SH-SY5Y (cell line): ENCODE measurements around the gene HTRA3.

Source experiments
- GATA2 ChIP-seq: IDR thresholded peaks from 2 replicates; pipeline ENCODE4 v1.6.1; 2011; ENCODE audit warnings: mild to moderate bottlenecking, low read depth, low read length
- GATA3 ChIP-seq: IDR thresholded peaks from 2 replicates; pipeline ENCODE4 v1.6.1; 2011; ENCODE audit warnings: low read depth, mild to moderate bottlenecking, low read length, moderate library complexity

HTRA3 gene

DNA sequence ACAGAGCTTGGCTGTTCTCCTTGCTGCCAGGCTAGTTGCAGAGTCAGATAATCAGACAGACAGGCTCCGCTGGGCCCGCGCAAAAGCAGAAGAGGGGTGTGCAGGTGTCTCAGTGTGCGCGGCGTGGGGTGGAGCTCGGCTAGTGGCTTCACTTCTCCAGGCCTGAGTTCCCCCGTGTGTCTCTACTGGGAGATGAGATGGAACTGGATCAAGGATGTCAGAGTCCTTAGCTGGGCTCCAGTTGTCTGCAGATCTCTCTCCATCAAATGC lies 21.1 kb downstream of the HTRA3 start:
- TF ChIP-seq GATA2 (no peak), GATA3 (no peak)

DNA sequence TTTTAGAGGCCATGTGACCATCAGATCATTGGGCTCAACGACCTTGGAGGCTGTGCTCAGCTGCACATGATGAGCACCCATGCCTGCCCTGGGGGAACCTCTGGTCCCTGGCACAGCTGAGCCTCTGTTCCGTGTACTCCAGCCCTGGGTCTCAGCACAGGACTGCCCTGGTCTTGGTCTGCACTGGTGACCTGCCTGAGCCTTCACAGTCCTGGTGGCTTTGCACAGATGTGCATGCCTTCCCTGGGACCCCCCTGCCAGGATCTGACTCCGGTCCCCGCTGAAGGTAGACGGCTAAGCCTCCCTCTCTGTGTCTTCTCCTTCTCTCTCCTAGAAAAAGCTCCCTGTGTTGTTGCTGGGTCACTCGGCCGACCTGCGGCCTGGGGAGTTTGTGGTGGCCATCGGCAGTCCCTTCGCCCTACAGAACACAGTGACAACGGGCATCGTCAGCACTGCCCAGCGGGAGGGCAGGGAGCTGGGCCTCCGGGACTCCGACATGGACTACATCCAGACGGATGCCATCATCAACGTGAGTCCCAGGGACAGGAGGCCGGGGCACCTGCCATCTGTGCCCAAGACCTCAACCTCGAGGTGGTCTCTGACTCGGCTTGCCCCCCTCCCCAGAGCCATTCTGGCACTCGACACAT lies 21.6 kb downstream of the HTRA3 start:
- TF ChIP-seq GATA3 (no peak), GATA2 (no peak)

DNA sequence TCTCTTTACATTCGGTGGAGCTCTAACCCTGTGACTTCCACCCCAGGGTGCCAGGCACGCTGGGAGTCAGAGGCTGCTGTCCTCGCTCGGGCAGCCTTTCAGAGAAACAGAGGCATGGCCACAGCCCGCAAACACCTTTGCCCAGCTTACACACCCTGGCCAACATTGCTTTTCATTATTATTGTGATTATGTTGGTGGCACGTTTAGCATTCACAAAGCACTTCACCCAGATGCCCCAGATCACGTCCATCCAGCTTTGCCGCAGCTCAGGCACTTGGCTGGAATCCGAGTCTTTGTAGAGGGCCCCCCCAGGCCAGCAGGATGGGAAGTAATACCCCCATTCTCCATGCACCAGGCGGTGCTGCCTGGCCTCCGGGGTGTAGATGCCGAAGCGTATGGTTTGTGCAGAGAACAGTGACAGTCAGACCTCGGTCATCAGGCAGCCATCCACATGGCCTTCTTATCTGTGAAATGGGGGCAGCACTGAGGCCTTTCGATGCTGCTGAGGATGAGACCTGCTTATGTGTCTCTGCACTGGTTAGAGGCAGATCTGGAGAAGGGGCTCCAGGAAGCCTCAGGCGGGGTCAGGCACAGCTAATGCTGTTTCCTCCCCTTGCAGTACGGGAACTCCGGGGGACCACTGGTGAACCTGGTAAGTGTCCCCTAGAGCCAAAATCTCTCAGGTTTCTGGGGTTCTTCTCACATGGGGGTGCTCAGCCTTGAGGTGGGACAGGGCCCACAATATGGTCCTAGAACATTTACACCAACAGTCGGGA lies 22.3 kb downstream of the HTRA3 start:
- TF ChIP-seq GATA2, result no peak
- TF ChIP-seq GATA3, result no peak

DNA sequence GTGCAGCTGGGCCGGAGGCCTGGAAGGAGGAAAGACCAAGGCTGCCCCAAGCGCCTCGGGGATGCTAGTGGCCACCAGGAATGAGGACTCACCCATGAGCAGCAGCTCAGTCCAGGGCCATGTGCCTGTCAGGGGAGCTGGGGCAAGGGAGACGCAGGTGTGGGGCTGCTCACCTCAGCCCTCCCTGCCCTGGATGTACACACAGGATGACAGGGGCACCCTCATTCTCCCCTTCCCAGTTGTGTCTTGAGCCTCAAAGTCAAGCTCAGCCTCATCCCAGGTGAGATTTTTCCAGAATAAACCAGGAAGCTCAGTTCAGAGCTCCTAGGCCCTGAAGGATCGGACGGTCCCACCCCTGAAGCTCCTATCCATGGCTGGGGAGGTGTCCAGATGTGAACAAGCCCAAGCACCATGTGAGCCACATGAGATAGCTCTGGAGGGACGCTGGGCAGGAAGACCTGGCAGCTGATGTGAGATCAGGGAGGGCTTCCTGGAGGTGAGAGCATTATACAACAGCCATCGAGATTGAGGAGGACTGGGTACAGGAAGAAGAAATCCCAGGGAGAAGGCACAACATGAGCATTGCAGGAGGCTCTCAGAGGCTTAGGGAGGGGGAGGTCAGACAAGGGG lies 23.0 kb downstream of the HTRA3 start:
- TF ChIP-seq GATA3, result no peak
- no peak for TF ChIP-seq GATA2

DNA sequence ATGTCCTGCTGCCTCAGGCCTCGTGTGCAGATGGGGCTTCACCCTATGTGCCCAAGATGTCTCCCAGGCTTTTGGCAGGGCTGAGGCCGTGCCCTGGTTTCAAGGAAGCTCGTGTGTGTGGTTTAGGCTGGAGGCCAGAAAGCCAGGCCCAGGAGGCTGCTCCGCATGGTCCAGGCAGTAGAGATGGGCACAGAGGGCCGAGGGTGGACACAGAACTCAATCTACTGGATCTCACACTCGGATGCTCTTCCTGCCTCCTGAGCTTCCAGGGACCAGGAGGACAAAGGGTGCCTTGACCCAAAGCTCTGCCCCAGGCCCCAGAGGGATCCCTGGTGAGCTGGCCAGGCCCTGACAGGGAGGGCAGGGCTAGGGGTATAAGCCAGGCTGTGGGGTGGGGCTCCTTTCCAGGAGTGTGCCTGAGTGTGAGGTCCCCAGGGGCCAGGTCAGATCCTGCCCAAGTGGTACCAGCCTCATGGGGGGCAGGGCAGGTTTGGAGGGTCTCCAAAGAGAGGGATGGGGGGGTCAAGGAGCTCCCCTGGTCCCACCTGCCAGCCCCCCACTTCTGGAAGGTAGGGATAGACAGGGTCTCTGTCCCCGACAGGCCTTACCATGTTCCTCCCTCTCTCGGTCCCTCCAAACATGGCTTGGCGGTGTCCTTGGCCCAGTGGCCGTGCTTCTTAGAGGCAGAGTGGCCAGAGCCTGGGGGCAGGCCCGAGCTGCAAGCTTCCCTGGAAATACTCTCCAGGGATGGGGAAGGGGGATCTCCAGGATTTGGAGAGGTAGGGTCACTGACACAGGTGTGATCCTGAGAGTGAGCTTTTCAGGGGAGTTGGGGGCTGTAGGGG lies 23.8 kb downstream of the HTRA3 start:
- TF ChIP-seq GATA2, result no peak
- TF ChIP-seq GATA3, result no peak

DNA sequence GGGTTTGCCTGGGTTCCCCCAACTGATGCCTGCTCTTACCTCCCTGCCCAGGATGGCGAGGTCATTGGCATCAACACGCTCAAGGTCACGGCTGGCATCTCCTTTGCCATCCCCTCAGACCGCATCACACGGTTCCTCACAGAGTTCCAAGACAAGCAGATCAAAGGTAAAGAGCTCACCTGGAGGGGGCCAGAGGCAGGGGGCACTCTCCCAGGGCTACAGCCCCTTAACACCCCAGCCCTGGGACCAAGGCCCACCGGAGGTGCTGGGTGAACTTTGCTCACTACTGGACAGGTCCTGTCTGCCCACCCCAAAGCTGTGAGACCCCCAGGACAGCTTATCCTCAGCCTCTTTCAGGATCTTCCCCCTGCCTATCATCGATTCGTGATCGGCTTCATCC lies 24.5 kb downstream of the HTRA3 start:
- no peak for TF ChIP-seq GATA3
- TF ChIP-seq GATA2, result no peak

DNA sequence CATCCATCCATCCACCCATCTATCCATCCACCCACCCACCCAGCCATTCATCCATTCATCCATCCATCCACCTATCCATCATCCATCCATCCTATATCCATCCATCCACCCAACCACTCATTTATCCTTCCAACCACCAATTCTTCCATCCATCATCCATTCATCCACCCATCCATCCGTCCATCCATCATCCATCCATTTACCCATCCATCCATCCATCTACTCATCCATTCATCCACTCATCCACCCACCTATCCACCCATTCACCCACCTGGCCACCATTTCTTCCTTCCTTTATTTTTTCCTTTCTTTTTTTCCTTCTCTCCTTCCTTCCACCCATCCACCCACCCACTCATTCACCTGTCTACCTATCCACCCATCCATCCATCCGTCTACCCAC lies 25.2 kb downstream of the HTRA3 start:
- no peak for TF ChIP-seq GATA2
- no peak for TF ChIP-seq GATA3

DNA sequence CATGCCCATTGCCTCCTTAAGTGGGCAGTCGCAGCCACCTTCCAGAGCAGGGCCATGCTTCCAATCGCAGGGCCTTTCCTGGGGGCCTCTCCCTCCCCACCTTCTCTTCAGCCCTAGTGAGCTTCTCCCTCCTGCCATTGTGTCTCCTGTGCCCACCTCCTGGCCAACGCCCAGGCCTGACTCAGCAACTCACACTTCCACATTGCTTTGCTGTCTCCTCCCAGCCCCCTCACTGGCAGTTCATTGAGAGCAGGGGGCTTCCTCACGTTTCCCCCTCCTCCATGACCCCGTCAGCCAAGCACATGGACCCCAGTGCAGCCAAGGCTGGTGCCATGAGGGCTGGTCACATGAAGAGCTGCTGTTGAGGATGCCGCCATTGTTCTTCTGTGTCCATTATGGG lies 25.9 kb downstream of the HTRA3 start:
- TF ChIP-seq GATA3 (no peak), GATA2 (no peak)

DNA sequence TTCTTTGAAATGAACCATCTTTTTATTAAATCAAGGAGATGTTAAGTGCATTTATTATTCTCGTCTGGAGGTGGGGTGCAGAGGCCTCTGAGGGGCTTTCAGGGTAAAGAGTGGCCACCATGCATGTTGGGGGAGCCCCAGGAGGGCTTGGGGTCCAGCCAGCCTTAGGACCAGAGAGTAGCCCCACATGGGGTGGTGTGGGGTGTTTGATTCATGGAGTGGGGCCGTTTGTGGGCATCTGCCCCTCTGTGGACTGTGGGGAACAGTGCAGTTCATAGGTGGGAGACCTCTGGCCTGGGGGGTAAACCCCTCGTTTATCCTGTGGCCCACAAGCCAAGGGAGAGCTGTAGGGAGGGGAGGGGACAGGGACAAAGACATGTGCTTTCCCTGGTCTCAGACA lies 26.9 kb downstream of the HTRA3 start:
- TF ChIP-seq GATA2 (no peak), GATA3 (no peak)

DNA sequence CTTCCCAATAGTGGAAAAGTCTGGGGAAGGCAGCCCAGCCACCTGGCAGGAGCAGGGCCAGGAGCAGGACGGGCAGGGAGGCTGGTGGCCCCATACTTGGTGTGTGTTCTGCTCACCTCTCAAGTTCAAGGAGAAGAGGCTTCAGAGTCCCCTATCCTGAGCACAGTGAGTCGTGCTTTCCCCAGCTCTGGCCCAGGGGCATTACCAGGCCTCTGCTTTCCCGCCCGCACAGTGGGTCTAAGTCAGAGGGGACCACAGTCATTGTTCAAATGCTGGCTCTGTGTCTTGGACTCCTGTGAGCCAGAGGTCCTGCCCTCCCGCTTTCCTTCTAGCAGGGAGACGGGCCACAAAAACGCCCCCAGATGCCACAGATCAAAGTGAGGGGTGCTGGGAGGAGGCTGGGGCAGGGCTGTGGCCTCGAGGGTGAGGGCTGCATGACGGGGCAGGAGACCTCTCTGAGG lies 27.6 kb downstream of the HTRA3 start:
- TF ChIP-seq GATA3 (no peak), GATA2 (no peak)

DNA sequence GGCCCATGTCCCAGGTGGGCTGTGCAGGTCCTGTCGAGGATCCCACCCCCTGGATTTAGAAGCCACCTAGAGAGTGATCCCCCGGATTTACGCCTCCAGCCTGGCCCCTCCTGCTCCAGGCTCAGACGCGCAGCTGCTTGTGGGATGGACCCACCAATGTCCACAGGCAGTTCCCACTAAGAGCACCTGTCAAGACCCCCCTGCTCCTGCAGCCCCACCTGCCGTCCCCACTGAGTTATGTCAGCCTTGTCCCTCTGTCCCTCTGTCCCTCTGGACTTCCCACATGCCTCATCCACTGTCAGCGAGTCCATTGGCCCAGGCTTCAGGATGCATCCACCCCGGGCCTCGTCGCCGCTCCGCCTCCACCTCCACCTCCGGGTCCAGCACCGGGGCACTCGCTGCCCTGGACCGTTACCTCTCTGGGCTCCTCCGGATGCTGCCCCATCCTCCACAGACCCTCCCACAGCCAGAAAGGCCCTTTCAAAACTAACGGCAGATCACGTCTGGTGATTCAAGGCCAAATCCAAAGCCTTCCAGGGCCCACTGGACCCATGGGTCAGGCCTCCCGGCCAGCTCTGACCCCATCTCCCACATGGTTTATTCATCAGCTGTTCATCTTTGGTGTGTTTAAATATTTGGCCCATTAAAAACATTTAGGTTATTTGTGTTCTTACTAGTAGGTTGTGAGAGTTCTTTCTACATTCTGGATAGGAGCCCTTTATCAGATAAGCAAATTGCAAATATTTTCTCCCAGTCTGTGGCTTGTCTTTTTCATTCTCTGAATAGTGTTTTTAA lies 28.3 kb downstream of the HTRA3 start:
- TF ChIP-seq GATA3, result no peak
- TF ChIP-seq GATA2, result no peak

DNA sequence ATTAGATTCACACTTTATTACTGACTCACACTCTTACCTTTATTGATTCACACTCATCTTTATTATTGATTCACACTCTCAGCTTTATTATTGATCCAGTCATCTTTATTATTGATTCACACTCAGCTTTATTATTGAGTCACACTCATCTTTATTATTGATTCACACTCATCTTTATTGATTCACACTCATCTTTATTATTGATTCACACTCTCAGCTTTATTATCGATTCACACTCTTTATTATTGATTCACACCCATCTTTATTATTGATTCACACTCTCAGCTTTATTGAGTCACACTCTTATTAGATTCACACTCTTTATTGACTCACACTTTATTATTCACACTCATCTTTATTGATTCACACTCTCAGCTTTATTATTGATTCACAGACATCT lies 31.3 kb downstream of the HTRA3 start:
- no peak for TF ChIP-seq GATA3
- no peak for TF ChIP-seq GATA2
